ENCODE data around the gene MSX1. TPM values are rescaled to one million over a fixed set of nuclear protein-coding genes. Genes with fewer than 3 reads are reported as not detected.

MSX1 gene
- total RNA-seq, 1 donor from 2014 or later, result 67.3 TPM

DNA sequence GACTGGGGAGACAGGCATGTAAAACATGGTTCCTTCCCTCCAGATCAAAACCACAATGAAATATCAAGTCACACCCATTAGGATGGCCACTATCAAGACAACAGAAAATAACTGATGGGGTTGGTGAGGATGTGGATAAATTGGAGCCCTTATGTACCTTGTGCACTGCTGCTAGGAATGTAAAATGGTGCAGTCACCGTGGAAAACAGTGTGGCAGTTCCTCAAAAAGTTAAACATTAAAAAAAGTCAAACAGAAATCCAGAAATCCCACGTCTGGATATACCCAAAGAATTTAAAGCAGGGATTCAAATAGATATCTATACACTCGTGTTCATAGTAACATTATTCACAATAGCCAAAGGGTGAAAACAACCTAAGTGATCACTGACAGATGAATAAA lies 35.2 kb upstream of the MSX1 start:
- no peak overlapping the region for H3K27ac Mint-ChIP-seq
- peaks cover 6% of the 10 kb centered on the region for H3K9me3 Mint-ChIP-seq
- no peaks in the 10 kb centered on the region for H3K36me3 Mint-ChIP-seq
- no peak overlapping the region for H3K4me3 Mint-ChIP-seq
- TF ChIP-seq, protein P1, sequence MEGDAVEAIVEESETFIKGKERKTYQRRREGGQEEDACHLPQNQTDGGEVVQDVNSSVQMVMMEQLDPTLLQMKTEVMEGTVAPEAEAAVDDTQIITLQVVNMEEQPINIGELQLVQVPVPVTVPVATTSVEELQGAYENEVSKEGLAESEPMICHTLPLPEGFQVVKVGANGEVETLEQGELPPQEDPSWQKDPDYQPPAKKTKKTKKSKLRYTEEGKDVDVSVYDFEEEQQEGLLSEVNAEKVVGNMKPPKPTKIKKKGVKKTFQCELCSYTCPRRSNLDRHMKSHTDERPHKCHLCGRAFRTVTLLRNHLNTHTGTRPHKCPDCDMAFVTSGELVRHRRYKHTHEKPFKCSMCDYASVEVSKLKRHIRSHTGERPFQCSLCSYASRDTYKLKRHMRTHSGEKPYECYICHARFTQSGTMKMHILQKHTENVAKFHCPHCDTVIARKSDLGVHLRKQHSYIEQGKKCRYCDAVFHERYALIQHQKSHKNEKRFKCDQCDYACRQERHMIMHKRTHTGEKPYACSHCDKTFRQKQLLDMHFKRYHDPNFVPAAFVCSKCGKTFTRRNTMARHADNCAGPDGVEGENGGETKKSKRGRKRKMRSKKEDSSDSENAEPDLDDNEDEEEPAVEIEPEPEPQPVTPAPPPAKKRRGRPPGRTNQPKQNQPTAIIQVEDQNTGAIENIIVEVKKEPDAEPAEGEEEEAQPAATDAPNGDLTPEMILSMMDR (conservative IDR thresholded peaks at IDR 0.05), result no peak
- no peak for DNase-seq (ENCODE audit: extremely low spot score, unreplicated experiment)
- H3K27me3 Mint-ChIP-seq, result peaks cover 13% of the 10 kb centered on the region
- peaks cover 40% of the 10 kb centered on the region for H3K4me1 Mint-ChIP-seq (ENCODE audit: unreplicated experiment)

- TF ChIP-seq, protein P1 (conservative IDR thresholded peaks at IDR 0.05), result no peak
- Mint-ChIP-seq H3K9me3 (peaks cover 6% of the 10 kb centered on the region), H3K4me1 (ENCODE audit: unreplicated experiment) (peaks cover 30% of the 10 kb centered on the region), H3K4me3 (no peak overlapping the region), H3K36me3 (no peaks in the 10 kb centered on the region), H3K27me3 (peaks cover 10% of the 10 kb centered on the region), H3K27ac (no peak overlapping the region)
- DNase-seq (ENCODE audit: extremely low spot score, unreplicated experiment), result no peak
These were observed 34.0 kb upstream of the MSX1 start for GRCh38 chr4:4825431-4825830.

DNA sequence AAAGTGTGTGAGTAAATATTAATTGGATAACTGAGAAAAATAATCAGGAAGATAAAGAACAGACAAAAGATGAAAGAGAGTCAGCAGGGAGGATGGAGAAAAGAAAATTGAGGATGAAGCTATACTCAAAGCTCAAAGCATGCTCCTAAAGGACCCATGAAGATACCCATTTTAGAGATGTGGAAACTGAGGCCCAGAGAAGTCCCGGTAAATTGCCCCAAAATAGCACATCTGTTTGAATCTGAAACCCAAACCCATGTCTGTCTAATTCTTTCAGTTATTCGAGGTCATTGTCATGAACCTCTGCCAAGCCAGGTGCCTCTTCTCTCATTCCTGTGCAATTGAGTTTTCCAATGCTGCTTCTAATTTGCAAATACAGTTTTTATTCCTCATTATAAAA lies 29.6 kb upstream of the MSX1 start:
- H3K4me1 Mint-ChIP-seq (ENCODE audit: unreplicated experiment), result peaks cover 22% of the 10 kb centered on the region
- TF ChIP-seq, protein P1 (conservative IDR thresholded peaks at IDR 0.05), result no peak
- no peaks in the 10 kb centered on the region for H3K36me3 Mint-ChIP-seq
- H3K27me3 Mint-ChIP-seq, result peaks cover 10% of the 10 kb centered on the region
- H3K27ac Mint-ChIP-seq, result no peak overlapping the region
- H3K4me3 Mint-ChIP-seq, result no peak overlapping the region
- H3K9me3 Mint-ChIP-seq, result peaks cover 4% of the 10 kb centered on the region
- no peak for DNase-seq (ENCODE audit: extremely low spot score, unreplicated experiment)

DNA sequence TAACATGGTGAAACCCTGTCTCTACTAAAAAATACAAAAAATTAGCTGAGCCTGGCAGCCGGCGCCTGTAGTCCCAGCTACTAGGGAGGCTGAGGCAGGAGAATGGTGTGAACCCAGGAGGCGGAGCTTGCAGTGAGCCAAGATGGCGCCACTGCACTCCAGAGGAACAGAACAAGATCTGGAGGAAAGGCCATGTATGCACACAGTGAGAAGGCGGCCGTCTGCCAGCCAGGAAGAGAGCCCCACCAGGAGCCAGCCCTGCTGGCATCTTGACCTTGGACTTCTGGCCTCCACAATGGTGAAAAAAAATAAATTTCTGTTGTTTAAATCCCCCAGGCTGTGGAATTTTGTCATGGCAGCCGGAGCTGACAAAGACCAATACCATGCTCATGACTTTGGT lies 28.2 kb upstream of the MSX1 start:
- DNase-seq (ENCODE audit: extremely low spot score, unreplicated experiment), result no peak
- H3K4me1 Mint-ChIP-seq (ENCODE audit: unreplicated experiment), result peaks cover 22% of the 10 kb centered on the region
- no peak overlapping the region for H3K4me3 Mint-ChIP-seq
- H3K36me3 Mint-ChIP-seq, result no peaks in the 10 kb centered on the region
- H3K27ac Mint-ChIP-seq, result no peak overlapping the region
- H3K9me3 Mint-ChIP-seq, result no peaks in the 10 kb centered on the region
- H3K27me3 Mint-ChIP-seq, result peaks cover 8% of the 10 kb centered on the region
- TF ChIP-seq, protein P1 (conservative IDR thresholded peaks at IDR 0.05), result no peak

DNA sequence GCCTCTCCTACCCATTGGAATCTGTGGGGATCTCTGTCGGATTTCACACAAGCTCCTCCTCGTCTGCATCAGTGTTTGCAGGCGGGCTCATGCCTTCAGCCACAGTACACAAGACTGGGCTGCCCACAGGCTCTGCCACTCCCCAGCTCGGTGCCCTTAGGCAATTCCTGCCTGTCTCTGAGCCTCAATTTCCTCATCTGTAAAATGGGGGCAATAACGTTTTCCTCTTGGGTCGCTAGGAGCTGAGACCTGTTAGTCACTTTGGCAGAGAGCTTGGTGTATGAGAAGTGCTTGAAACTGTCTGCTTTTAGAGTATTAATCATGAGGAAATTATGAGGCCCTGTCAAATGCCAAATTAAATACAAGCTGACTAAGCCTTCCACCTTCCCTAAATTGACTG lies 27.6 kb upstream of the MSX1 start:
- no peak for DNase-seq (ENCODE audit: extremely low spot score, unreplicated experiment)
- peaks cover 8% of the 10 kb centered on the region for H3K27me3 Mint-ChIP-seq
- no peaks in the 10 kb centered on the region for H3K36me3 Mint-ChIP-seq
- no peak overlapping the region for H3K4me3 Mint-ChIP-seq
- peaks cover 22% of the 10 kb centered on the region for H3K4me1 Mint-ChIP-seq (ENCODE audit: unreplicated experiment)
- no peak overlapping the region for H3K27ac Mint-ChIP-seq
- TF ChIP-seq, protein P1 (conservative IDR thresholded peaks at IDR 0.05), result no peak
- H3K9me3 Mint-ChIP-seq, result no peaks in the 10 kb centered on the region

DNA sequence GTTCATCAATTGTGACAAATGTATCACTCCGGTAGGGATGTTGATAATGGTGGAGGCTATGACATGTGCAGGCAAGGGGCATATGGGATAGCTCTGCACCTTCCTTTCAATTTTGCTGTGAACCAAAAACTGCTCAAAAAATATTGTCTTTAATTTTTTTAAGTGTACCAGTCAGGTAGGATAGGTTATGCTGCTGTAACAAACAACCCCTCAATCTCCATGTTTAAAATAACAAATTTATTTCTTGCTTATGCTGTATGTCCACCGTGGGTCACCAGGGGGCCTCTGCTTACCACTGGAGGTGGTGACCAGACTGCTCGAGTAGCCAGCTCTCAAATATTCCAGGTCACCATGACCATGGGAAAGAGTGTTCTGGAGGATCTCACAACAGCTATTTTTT lies 23.4 kb upstream of the MSX1 start:
- no peak for DNase-seq (ENCODE audit: extremely low spot score, unreplicated experiment)
- Mint-ChIP-seq H3K27me3 (peaks cover 15% of the 10 kb centered on the region), H3K9me3 (no peaks in the 10 kb centered on the region), H3K4me1 (ENCODE audit: unreplicated experiment) (peaks cover 20% of the 10 kb centered on the region), H3K4me3 (no peak overlapping the region), H3K27ac (no peak overlapping the region), H3K36me3 (no peaks in the 10 kb centered on the region)
- TF ChIP-seq, protein P1 (conservative IDR thresholded peaks at IDR 0.05), result peak; percentile 23

Data from type B pancreatic cell (in vitro differentiated cells).